GM21423 (cell line): ENCODE measurements around the gene HOXB2.
"Not testable (repeated sequence)": the region's sequence is repeated elsewhere in the genome, so short reads cannot be mapped to it uniquely, and the experiment has no call there.

Source experiments
- ATAC-seq: cut with Tn5 transposase; IDR thresholded peaks from one replicate; pipeline ENCODE4 v1.9.1; 2021; ENCODE audit warnings: mild to moderate bottlenecking, moderate library complexity; ENCODE audit not compliant: unreplicated experiment

HOXB2 gene

GRCh38 chr17:48517478-48517877 lies 27.4 kb downstream of the HOXB2 start:
- no peak for ATAC-seq

DNA sequence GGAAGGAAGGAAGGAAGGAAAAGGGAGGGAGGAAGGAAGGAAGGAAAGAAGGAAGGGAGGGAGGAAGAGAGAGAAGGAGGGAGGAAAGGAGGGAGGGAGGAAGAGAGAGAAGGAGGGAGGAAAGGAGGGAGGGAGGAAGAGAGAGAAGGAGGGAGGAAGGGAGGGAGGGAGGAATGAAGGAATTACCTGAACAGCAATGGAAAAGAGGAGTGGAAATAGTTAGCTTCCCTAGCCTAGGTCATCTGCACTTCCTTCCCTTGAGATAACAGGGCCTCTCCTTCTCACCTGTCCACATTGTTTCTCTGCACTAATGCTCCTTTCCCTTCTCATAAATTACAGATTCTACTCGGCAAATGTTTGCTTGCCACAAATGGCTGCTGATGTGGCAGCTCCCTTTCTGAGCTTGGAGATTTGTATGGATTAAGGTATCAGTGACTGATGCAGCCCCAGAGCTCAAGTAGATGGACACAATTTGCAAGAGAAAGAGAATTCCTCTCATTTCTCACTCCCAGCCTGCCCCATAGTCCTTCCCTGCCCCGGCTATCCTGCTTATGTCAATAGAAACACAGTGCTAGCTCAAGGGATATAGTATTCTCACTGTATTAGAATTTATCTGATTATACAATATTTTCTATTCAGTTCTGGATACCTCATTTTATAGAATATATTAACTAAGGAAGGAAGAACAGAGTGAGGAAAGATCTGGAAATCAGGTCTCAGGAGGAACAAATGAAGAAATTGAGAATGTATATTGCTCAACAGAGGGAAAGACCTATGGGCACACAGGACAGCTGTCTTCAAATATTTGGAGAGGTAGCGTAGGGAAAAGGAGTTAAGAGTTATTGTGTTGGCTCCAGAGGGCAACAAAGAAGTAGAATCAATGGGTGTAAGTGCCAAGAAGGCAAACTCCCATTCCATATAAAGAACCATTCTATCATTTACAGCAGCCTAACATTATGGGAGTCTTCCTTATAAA lies 28.7 kb downstream of the HOXB2 start:
- no peak for ATAC-seq

GRCh38 chr17:48514477-48514876 lies 30.4 kb downstream of the HOXB2 start:
- no peak for ATAC-seq

GRCh38 chr17:48513666-48514455 lies 31.0 kb downstream of the HOXB2 start:
- no peak for ATAC-seq

- no peak for ATAC-seq
Observed at GRCh38 chr17:48513097-48513496, 31.8 kb downstream of the HOXB2 start.

DNA sequence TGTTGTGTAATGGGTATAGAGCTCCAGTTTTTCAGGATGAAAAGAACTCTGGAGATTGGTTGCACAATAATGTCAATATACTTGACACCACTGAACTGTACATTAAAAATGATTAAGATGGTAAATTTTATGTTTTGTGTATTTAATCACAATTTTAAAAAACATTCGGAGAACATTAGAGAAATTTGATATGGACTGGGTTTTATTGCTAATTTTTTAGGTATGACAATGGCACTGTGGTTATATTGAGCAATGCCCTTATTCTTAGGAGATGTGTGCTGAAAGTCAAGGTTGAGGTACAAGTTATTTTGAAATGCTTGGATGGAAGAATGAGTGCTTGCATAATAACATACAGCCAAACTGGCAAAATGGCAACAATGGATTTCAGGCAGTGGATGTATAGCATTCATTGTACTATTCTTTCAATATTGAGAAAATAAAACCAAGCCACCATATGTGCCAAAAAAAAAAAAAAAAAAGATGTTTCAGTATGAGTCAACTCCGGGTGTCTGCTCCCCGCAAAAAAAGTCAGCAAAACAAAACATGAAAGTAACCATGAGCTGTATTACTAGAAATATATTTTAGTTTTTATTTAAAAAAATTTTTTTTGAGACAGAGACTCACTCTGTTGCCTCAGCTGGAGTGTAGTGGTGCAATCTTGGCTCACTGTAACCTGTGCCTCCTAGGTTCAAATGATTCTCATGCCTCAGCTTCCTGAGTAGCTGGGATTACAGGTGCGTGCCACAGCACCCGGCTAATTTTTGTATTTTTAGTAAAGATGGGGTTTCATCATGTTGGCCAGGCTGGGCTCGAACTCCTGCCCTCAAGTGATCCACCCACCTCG lies 33.9 kb downstream of the HOXB2 start:
- ATAC-seq, result peak; percentile 43

- ATAC-seq, result no peak
Observed at GRCh38 chr17:48510381-48510760, 34.5 kb downstream of the HOXB2 start.

DNA sequence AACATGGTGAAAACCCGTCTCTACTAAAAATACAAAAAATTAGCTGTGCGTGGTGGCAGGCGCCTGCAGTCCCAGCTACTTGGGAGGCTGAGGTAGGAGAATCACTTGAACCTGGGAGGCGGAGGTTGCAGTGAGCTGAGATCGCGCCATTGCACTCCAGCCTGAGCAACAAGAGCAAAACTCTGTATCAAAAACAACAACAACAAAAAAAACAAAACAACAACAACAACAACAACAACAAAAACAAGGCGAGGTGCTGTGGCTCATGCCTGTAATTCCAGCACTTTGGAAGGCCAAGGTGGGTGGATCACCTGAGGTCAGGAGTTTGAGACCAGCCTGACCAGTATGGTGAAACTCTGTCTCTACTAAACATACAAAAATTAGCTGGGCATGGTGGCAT lies 35.2 kb downstream of the HOXB2 start:
- not testable (repeated sequence) for ATAC-seq

- no peak for ATAC-seq
Observed at GRCh38 chr17:48506246-48506645, 38.7 kb downstream of the HOXB2 start.

GRCh38 chr17:48505788-48506187 lies 39.1 kb downstream of the HOXB2 start:
- ATAC-seq, result peak; percentile 82

GRCh38 chr17:48504953-48505352 lies 40.0 kb downstream of the HOXB2 start:
- ATAC-seq, result no peak

GRCh38 chr17:48503747-48504146 lies 41.2 kb downstream of the HOXB2 start:
- no peak for ATAC-seq

GRCh38 chr17:48502901-48503300 lies 42.0 kb downstream of the HOXB2 start:
- no peak for ATAC-seq

DNA sequence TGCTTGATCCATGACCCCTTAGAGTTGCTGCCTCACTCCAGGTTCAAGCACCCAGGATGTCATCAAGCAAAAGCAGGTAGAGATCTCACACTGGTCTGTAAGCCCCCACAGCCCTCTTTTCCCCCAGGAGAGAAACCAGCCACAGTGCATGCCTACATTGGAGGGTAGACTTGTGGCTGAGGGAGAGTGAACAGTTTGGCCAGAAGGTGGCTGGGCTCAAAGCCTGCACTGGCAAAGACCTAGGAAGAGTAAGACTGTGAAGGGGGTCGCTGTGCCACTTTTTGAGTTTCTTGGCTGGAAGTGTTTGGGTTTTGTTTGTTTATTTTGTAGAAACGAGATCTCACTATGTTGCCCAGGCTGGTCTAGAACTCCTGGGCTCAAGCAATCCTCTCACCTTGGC lies 42.6 kb downstream of the HOXB2 start:
- no peak for ATAC-seq

DNA sequence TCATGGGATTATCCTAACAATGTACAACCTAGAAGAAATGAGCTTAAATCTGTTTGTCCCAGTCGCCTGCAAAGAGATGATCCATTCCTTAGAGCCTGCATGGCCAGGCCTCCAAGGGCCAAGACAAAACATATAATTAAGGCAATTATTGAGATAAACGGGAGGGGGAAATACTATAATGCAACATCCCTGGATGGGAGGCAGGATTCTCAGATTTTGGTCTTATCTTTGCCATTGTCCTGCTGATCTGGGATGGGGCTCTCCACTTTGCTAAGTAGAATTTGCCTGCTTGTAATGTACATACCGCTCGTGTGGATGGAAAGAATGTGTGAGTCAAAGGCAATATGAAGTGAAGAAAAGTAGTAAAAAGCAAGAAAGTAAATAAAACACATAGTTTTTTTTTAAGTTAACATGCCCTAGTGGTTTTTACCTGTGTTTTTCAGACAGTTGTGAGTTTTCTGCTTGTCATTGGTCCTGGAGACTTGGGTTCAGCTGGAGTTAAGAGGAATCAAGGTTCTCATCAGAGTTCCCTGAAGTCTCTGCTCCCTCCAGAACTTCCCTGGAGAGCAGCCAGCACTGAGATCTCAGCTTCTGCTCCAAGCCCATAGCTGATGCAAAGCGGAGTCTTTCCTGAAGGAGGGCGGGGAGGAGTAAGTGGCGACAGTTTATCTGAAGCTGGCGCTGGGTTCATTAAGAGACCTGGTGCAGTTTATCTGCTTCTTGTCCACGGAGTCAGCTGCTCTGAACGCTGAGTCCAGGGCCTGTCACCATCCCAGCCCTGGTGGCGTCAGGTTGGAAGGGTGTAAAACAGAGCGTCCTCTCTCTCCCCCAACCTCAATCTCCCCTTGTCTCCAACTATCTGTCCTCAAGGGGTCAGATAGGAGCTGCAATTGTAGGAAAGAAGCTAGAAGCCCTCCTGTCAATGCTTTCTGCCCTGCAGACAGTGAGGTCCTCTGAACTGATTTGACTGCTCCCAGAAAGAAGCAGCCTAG lies 44.2 kb downstream of the HOXB2 start:
- ATAC-seq, result no peak

DNA sequence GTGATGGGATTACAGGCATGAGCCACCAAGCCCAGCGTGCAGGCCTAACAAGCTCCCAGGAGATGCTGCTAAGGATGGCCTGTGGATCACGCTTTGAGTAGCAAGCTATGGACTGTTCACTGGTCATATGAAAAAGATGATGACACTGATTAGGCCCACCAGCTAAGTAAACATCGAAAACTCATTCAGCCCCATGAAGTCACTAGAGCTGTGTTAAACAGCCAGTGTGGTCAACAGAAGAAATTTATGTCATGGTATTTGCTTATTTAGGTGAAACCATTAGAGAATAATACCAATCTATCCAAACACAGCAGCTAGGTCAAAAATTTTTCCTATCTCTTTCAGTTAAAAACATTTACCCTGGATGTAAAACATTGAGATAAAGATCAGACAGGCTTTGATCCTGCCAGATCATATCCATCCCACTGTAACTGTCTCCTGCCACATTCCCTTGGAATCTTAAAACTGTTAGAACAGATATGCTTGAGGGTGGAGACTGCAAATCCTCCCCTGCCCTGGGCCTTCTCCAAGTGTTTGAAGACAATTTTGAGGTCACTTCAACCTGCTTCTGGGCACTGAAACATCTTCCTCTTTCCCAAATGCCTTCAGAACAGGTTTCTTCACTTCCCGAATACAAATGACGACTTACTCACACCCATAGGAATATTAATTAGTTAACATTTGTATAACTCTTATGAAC lies 45.0 kb downstream of the HOXB2 start:
- no peak for ATAC-seq

DNA sequence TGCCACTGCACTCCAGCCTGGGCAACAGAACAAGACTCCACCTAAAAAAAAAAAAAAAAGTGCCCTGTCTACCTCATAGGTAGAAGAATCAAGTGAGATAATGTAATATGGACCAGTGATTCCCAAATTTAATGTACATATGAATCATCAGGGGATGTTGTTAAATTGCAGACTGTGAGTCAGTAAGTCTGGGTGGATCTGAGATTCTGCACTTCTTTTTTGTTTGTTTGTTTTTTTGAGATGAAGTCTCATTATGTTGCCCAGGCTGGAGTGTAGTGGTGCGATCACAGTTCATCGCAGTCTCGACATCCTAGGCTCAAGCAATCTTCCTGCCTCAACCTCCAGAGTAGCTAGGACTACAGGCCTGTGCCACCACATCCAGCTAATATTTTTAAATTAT lies 45.7 kb downstream of the HOXB2 start:
- no peak for ATAC-seq

DNA sequence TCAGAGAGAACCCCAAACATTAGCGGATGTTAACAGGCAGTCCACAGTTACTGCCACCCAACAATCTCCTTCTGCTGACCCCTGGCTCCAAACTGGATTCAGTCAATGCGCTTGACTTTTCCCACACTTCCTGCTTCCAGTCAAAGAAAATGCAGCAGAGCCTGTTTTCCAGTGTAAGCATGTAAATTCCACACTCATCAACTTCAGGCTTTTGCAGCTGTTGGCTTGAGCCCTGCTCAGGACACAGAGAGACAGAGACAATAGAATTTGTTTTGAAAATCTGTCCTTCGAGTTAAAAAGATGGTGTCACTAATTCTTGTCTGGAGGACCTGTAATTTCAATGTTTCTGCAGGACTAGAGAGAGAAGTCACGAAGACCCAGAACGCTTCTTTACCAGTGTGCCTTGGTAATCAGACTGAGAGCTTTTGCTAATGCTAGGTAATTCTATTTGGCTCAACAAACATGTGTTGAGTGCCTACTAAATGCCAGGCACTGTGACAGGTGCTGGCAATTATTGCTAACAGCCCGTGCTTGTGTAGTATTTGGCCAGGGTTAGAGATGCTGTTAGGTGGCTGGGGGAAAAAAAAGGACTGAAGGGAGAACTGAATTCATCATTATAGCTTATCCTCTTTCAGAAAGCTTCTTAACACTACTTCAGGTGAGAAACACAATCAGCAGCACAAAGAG lies 46.6 kb downstream of the HOXB2 start:
- no peak for ATAC-seq

- no peak for ATAC-seq
Observed at GRCh38 chr17:48497103-48497502, 47.8 kb downstream of the HOXB2 start.
